Heart right ventricle (tissue), 16 donors: ENCODE data around the gene EDC3. TPM values are rescaled to one million over a fixed set of nuclear protein-coding genes. Genes with fewer than 3 reads are reported as not detected.
A peak's percentile ranks its signal among the peaks of the same experiment; 100 is the strongest.

Experiments
- ATAC-seq, 8 donors: fragments of 200-7000 bp; cut with Tn5 transposase; one replicate each; pipeline ENCODE4 v1.9.1; 2020; ENCODE audit warnings: mild to moderate bottlenecking in 8 of 8, moderate library complexity in 8 of 8, moderate number of reproducible peaks in 1 of 8
- DNase-seq, 2 donors: peaks; one replicate each; pipeline ENCODE4 v3.0.0-alpha.2; 2020
- H3K27ac ChIP-seq, 10 donors: fragments of 200-600 bp; sonication (generic) in 2 of 10; one replicate each; pipeline versions ENCODE4 v1.5.0 to v1.8.0; 2020 to 2022; ENCODE audit warnings: mild to moderate bottlenecking in 3 of 10
- H3K27me3 ChIP-seq, 7 donors: fragments of 200-600 bp; one replicate each; pipeline ENCODE4 v1.8.0; 2021 to 2022; ENCODE audit warnings: mild to moderate bottlenecking in 2 of 7
- H3K36me3 ChIP-seq, 9 donors: fragments of 200-600 bp; sonication (generic) in 1 of 9; one replicate each; pipeline versions ENCODE4 v1.5.0 to v1.8.0; 2020 to 2022; ENCODE audit warnings: mild to moderate bottlenecking in 2 of 9
- H3K4me1 ChIP-seq, 9 donors: fragments of 200-600 bp; sonication (generic) in 1 of 9; one replicate each; pipeline versions ENCODE4 v1.5.0 to v1.8.0; 2020 to 2022; ENCODE audit warnings: mild to moderate bottlenecking in 4 of 9
- H3K4me3 ChIP-seq, 10 donors: fragments of 200-600 bp; sonication (generic) in 2 of 10; one replicate each; pipeline versions ENCODE4 v1.5.0 to v1.8.0; 2020 to 2022; ENCODE audit warnings: mild to moderate bottlenecking in 7 of 10, moderate library complexity in 2 of 10
- H3K9me3 ChIP-seq, 11 donors: fragments of 200-600 bp in 10 of 11; sonication (generic) in 2 of 11; one replicate each; pipeline versions ENCODE4 v1.5.0 to v1.8.0; 2013 to 2022; ENCODE audit warnings: mild to moderate bottlenecking in 2 of 11, control low read depth in 1 of 11, moderate library complexity in 1 of 11
- CTCF ChIP-seq, 9 donors: fragments of 200-600 bp; sonication (generic) in 2 of 9; IDR thresholded peaks; one replicate each; pipeline versions ENCODE4 v1.5.0 to v1.8.0; 2021 to 2022; ENCODE audit warnings: antibody characterized with exemption in 9 of 9, mild to moderate bottlenecking in 5 of 9, moderate library complexity in 1 of 9
- WGBS, 2 donors: extraction: QIAGEN DNeasy Blood & Tissue Kit; methylation state at CpG; one replicate each; pipeline ENCODE4 v1.1.7; 2013; ENCODE audit warnings: inconsistent platforms in 1 of 2; 5-methylcytosine and 5-hydroxymethylcytosine counted together
- intact Hi-C, 10 donors: fragments of 100-400 bp; cut with DNase I; formaldehyde crosslinking; loops; one replicate each; pipeline versions ENCODE4 v1.11.1 to v1.14.2; 2022
- polyA plus RNA-seq, 2 donors: library from polyadenylated mRNA; stranded (reverse); fragments of 200-250 nt; gene quantifications; one replicate each; pipeline ENCODE4 v1.2.3, GENCODE V29; 2013
- total RNA-seq, 10 donors: library from RNA; stranded (reverse); fragmentation: NEBNext Ultra II Directional in 3 of 10; extraction: Animal tissue kit (Norgen Biotek cat#: 25700) in 3 of 10; gene quantifications; one replicate each; pipeline versions ENCODE4 v1.2.1 to v1.2.4, GENCODE V29; 2021 to 2023
- donor health status: Arrhythmogenic right ventricular cardiomyopathy.
- donor health status: ischemic (EF 13 %, LVEDD 7.1; RV severe dilation, severe dysfunction).
- donor health status: healthy with polysubstance abuse.
- donor health status: DM: no; HTN: yes; CAD: no.
- donor health status: DM: no; HTN: no; CAD: no.
- donor health status: ischemic (EF 25% LVEDD 6.9; RV normal size, moderate dysfunction).
- donor health status: ischemic (EF 25% LVEDD 5.7; RV mildly dilated, moderate dysfunction).
- donor health status: healthy.
- donor health status: DM: yes; HTN: yes; CAD: no.
- donor health status: Ischemic cardiomyopathy.
- donor health status: ischemic (EF 35%, LVEDD 5.7; RV mildly dilated, moderate dysfunction).
- donor health status: nonischemic (EF 11% LVEDD 7.7; RV severe dilation, severe dysfunction).
- donor health status: DM: yes; HTN: yes; CAD: no.
- donor health status: PGD.
- donor health status: ischemic (EF 29% LVEDD 5.4; RV normal size, mild dysfunction).
- donor health status: nonischemic (EF 23%, LVEDD 6.1; RV moderate dilation, normal function).

EDC3 gene
- total and polyA plus RNA-seq, 12 donors, result 10.4 to 18.1 (median 15.5) TPM

- WGBS, 2 donors, result 40 to 52% methylated on average over 7 of the region's 7 CpGs
- peak in 7 of 8 donors; percentile 39 to 87 (median 69) for ATAC-seq
- intact Hi-C loops, result loop anchor here in 1 of 10 donors (10.0 kb wide), 1 partner anchor 63 kb away; no protein-coding TSS in a partner anchor
Observed at GRCh38 chr15:74727727-74728126, 31.9 kb upstream of the EDC3 start.

GRCh38 chr15:74726774-74727164 lies 30.9 kb upstream of the EDC3 start:
- Histone ChIP-seq H3K36me3 (no peaks in the 10 kb centered on the region), H3K27me3 (peaks cover 0 to 67% (median 11%) of the 10 kb centered on the region in 7 donors), H3K4me3 (peak overlapping the region; percentile 42 to 78 (median 60)), H3K4me1 (peaks cover 3 to 31% (median 21%) of the 10 kb centered on the region in 9 donors), H3K9me3 (no peaks in the 10 kb centered on the region), H3K27ac (peak overlapping the region in 3 of 10 donors; percentile 54 to 69 (median 59))
- no peak for TF ChIP-seq CTCF (IDR thresholded peaks at IDR 0.05)
- 40 to 51% methylated on average over 23 to 24 of the region's 24 CpGs for WGBS, 2 donors
- DNase-seq (peak in 1 of 2 donors; percentile 15), ATAC-seq (no peak)
- intact Hi-C loops, result loop anchor here in 1 of 10 donors (10.0 kb wide), 1 partner anchor 62 kb away; no protein-coding TSS in a partner anchor

More at GRCh38 chr15:74727727-74728126, 31.9 kb upstream of the EDC3 start:
- no peak for TF ChIP-seq CTCF (IDR thresholded peaks at IDR 0.05)
- Histone ChIP-seq H3K27me3 (peaks cover 0 to 71% (median 16%) of the 10 kb centered on the region in 7 donors), H3K9me3 (no peaks in the 10 kb centered on the region), H3K4me1 (peaks cover 3 to 31% (median 21%) of the 10 kb centered on the region in 9 donors), H3K27ac (peak overlapping the region in 4 of 10 donors; percentile 9 to 56 (median 25)), H3K36me3 (no peaks in the 10 kb centered on the region), H3K4me3 (no peak overlapping the region)
- peak; percentile 18 to 56 for DNase-seq

GRCh38 chr15:74725845-74726773 lies 30.3 kb upstream of the EDC3 start:
- peak; percentile 39 to 71 (median 58) for ATAC-seq
- intact Hi-C loops, result loop anchor here in 1 of 10 donors (10.0 kb wide), 1 partner anchor 61 kb away; no protein-coding TSS in a partner anchor
- Histone ChIP-seq H3K36me3 (no peaks in the 10 kb centered on the region), H3K9me3 (no peaks in the 10 kb centered on the region), H3K4me3 (peak overlapping the region; percentile 42 to 78 (median 60)), H3K27me3 (peaks cover 0 to 60% (median 9%) of the 10 kb centered on the region in 7 donors), H3K4me1 (peaks cover 3 to 31% (median 21%) of the 10 kb centered on the region in 9 donors), H3K27ac (peak overlapping the region in 7 of 10 donors; percentile 2 to 77 (median 54))
- peak; percentile 21 to 61 for DNase-seq
- TF ChIP-seq CTCF (IDR thresholded peaks at IDR 0.05), result no peak
- WGBS, 2 donors, result 3% methylated on average over 81 to 86 of the region's 86 CpGs

GRCh38 chr15:74725225-74725774 lies 29.5 kb upstream of the EDC3 start, which contains the start of gene CYP1A1:
Gene CYP1A1 (minus strand): TSS chr15:74725528. CDS start chr15:74723097, 2,431 bp downstream.
- H3K27me3 ChIP-seq, result peaks cover 0 to 52% (median 1%) of the 10 kb centered on the region in 7 donors
- peak in 1 of 2 donors; percentile 28 for DNase-seq
- peaks cover 3 to 31% (median 21%) of the 10 kb centered on the region in 9 donors for H3K4me1 ChIP-seq
- no peak for TF ChIP-seq CTCF (IDR thresholded peaks at IDR 0.05)
- H3K36me3 ChIP-seq, result no peaks in the 10 kb centered on the region
- H3K9me3 ChIP-seq, result no peaks in the 10 kb centered on the region
- WGBS, 2 donors, result 1 to 2% methylated on average over 10 of the region's 10 CpGs
- peak within 1 kb of the TSS in 7 of 10 donors; percentile 2 to 77 (median 54) for H3K27ac ChIP-seq
- ATAC-seq, result peak in 6 of 8 donors; percentile 40 to 56 (median 50)
- intact Hi-C loops, result loop anchor here in 1 of 10 donors (10.0 kb wide), 1 partner anchor 60 kb away; no protein-coding TSS in a partner anchor
- peak within 1 kb of the TSS; percentile 42 to 78 (median 60) for H3K4me3 ChIP-seq
